Inflammatory macrophage treated with lipopolysaccharide for 4 hours (primary cell): ENCODE data around the gene HS3ST5.
"Not testable (repeated sequence)": the region's sequence is repeated elsewhere in the genome, so short reads cannot be mapped to it uniquely, and the experiment has no call there.

Source experiments
- DNase-seq: peaks from one replicate; pipeline ENCODE4 v3.0.0-alpha.2; 2020

HS3ST5 gene

DNA sequence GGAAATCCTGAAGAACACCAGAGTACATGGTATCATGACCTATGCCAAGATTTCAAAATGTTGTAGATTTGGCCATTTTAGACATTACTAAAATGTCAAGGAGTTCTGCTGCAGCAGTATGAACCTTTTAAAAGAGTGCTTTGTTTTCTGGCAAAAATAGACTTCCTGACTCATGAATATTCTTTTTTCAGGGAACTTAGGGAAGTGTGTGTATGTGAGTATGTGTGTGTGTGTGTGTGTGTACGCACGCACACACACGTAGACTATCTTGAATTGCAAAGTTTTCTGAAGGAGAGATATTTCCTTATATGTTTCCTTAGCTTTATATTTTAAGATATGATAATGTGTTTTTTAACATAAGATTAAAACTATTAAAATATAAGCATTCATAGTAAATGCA, 161.2 kb downstream of the HS3ST5 start:
- DNase-seq = no peak

DNA sequence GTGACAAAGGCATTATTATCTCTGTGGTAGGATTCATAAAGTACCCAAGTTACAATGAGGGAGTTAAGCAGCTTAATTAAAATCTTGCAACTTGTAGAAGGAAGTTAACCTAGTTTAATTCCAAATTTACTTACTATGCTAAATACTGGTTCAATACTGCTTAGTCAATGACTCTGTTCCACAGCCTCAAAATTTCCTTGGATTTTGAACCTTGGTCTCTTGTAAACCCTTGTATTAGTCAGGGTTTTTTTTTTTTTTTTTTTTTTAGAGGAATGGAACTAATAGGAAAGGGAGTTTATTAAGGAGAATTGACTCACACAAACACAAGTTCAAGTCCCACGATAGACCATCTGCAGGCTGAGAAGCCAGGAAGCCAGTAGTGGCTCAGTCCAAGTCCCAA, 163.4 kb downstream of the HS3ST5 start:
- DNase-seq = no peak

DNA sequence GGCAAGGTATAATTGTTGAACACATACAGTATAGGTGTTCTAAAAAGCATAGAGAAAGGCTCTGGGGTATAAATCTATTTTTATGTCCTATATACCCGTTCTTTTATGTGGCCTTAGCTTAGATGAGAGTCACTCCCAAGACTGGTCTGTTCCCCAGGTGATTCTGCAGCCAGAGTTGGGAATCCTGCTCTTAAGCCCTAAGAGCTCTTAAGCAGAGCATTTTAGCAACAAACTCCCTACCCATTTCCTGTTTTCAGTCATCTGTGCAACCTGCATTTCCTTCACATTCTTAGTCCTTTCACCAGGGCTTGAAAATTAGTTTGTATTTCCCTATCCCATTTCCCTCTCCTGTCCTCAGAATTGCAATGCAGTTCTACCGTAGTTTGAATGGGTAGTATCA, 166.1 kb downstream of the HS3ST5 start:
- DNase-seq = no peak

DNA sequence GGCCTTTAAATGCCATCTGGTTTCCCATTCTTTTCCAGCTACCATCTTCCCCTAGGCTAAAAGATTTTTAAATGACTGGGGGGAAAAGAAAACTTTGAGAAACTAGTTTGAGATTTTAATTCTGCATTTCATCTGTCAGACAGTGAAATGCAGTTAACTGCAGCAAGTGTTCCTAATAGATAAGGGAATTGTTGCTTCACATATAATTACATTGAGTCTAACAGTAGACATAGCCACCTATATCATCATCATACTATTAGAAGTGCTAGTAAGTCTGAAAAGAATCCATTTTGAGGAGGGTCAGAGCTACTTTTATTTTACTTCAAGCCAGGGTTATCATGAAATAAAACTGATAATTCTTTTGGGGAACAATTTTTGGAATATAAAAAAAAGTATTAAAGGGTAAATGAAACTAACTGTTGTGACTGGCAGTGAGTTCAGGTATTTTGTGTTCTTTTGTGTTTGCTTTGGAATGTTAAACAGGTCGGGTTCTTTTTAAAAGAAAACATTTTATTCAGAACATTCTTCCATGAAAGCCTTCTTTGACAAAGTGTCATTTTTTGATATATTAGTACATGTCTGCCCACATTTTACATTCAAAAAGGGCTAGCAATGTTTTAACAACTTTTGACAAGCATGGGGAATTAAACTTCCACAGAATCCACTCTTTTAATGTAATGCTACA, 170.1 kb downstream of the HS3ST5 start:
- DNase-seq = no peak

DNA sequence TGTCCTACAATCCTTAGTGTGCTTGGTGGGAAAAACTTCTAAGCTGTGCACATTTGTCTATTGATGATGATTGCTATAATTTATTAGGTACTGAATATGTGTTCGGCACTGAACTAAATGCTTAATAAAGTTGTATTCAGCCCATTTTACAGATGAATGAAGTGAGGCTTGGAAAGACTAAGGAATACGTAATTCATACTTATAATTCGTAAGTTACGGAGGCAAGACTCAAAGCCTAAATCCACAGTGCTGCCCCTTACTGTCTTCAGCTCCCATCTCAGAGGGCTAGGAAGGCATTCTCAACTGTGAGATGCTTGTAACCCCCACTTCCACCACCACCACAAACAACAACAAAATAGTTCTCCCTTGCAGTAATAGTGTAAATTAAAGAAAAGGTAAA, 171.3 kb downstream of the HS3ST5 start:
- DNase-seq = no peak

DNA sequence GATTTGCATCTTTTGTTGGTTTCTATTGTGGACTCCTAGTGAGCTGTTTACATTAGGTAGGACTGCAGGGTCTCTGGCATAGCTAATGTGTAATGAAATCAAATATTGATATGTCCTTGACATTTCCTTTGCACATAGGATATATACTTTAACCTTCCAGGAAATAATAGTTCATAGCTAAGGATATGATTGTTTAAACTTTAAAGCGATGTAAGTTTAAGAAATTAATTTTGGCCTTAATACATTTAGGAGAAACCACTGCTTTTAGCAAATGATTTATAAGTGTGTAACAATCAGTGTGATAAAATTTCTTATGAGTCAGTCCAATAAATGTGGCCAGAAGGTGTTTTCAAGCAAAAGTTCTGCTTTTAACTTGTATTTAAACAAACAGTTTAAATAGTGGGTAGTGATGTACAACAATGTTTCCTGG, 171.8 kb downstream of the HS3ST5 start:
- DNase-seq = no peak

DNA sequence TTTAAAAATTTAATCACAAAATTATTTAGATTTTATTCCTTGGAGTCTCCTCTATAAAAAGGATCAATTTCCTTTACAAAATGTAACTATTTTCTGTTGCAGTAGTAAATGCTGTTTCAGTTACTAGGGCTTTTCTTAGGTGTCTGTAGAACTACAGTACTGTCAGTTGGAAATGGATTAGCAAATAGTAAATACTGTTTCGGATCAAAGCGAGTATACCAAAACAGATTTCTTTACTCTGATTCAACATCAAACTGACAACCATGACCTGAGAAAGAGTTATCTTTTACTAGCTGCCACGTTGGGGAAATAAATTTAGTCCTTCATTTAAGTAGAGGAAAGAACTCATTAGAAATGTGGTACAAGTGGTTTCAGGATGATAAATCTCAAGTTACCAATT, 172.5 kb downstream of the HS3ST5 start:
- no peak for DNase-seq

DNA sequence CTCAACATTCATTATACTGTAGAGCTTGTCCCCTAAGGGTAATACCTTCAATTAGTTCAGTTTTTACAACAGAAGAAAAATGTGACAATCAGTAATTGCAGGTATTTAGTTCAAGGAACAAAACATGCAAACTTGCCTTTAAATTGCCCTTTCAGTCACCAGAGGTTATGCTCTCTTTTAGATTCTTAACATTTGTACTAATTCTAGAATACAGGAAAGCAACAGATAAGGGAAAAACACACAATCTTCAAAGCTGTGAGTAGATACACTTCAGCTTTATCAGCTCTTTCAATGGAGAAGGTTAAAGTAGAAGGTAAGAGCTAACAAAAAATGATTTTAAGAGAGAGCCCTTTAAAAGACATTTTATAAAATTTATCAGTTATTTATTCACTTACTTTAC, 173.1 kb downstream of the HS3ST5 start:
- no peak for DNase-seq

DNA sequence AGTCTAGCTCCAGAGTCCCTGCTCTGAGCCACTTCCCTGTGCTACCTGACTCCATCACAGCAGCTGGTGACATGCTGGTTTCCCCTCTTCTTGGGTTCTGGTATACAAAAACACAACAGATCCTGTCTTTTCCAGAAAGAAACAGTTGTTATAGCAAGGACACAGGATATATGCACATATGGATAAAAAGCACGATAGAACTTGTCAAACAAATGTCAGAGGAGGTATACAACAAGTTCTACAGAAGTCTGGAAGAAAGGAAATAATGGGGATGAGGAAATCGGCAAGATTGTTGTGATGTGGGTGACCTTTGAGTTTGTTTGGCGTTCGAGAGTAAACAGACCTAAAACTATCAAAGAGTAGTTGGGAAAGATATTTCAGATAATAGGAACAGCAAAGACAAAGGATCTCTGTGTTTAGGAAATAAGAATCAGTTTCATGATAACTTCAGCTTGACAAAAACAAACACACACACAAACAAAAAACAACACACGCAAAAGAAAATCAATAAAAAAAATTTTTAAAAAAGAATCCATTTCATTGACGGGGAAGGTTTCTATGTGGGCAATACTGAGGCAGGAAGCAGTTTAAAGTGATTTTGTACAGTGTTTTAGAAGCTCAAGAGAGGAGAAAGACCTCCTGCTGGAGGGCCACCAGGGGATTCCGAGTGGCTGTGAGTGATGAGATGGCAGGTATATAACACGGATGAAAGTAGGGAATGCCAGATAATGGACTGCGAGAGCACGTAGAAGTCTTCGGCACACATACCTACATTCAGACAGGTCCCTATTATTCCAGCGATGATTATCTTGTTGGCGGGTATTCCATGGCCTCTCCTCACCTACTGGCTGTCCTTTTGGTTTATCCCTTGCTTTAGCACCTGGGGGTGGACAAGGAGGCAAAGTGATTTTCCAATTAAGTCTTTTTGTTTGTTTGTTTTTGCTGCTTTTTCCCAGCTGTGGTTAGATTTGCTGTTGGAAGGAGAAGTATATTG, 174.9 kb downstream of the HS3ST5 start:
- DNase-seq = no peak

DNA sequence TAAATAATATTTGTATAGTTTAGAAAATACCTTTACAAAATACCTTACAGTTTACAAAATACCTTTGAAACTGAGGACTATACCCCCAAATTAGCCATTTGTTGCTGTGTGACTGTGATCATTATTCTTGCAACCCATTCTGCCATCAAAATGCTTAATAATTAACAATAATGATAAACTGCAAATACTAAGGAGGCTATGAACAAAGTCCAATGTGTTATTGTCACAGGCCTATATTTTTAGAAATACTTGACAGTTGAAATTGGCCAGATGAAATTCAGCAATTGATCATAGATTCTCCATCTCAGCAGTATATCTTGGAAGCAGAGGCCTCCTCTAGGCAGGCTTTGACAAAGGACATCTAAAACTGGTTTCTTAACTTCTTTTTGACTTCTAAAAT, 178.6 kb downstream of the HS3ST5 start:
- no peak for DNase-seq

DNA sequence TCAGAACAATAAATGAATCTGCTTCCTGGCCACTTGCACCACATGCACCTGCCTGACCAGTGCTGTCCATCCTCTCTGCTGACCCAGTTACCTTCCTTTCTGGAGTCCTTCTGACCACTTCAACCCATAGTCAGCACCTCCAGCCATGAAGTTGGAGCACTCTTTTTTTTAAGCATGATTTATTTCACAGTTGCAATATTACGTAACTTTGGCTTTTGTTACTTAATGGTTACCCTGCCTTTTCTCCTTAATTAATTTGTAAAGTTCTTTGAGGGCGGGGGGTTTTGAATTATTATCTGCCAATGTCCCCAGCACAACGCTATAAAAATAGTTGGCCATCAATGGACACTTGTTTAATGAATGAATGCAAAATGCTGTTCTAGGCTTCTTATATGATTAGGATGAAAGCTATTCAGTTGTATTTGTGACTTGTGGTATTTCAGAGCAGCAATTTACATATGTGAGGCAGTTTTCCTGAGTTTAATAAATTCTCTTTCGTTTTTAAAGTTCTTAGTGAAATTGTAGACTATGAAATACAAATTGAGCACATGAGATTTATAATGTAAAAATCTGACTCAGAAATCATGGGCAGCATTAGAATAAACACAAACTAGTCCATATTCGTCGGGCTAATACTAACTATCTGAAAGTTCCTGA, 180.0 kb downstream of the HS3ST5 start:
- no peak for DNase-seq

DNA sequence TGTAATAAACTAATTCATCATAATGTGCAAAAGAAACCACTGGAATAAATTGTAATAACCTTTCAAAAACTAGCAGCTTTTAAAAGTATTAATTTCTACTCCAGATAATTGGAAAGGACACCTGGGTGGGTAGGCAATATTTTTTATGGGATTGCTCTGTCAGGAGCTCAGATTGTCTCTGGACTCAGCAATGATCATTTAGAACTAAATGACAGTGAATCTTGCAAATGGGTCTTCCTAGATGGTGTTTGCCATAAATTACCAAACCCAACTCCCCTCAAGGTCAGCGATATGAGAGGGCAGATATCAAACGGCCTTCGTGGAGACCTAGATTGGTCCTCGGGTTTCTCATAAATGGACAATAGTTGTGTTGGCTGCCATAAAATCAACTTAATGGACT, 181.9 kb downstream of the HS3ST5 start:
- no peak for DNase-seq

DNA sequence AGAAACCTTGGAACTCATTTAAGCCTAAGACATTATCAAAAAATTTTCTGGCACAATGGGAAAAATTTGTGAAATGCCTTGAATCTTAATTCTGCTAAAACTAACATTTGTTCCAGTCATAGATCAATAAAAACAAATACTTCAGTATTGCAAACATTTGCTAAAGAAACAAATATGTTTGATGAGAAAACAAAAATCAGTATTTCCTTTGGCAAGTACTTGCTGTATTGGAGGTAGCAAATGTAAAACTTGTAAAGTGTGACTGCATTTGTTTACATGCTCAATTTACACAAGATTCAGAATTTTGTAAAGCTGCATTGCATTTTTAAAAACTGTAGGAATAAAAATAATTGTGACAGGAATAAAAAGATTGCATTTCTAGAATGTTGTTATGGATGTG, 183.1 kb downstream of the HS3ST5 start:
- no peak for DNase-seq

DNA sequence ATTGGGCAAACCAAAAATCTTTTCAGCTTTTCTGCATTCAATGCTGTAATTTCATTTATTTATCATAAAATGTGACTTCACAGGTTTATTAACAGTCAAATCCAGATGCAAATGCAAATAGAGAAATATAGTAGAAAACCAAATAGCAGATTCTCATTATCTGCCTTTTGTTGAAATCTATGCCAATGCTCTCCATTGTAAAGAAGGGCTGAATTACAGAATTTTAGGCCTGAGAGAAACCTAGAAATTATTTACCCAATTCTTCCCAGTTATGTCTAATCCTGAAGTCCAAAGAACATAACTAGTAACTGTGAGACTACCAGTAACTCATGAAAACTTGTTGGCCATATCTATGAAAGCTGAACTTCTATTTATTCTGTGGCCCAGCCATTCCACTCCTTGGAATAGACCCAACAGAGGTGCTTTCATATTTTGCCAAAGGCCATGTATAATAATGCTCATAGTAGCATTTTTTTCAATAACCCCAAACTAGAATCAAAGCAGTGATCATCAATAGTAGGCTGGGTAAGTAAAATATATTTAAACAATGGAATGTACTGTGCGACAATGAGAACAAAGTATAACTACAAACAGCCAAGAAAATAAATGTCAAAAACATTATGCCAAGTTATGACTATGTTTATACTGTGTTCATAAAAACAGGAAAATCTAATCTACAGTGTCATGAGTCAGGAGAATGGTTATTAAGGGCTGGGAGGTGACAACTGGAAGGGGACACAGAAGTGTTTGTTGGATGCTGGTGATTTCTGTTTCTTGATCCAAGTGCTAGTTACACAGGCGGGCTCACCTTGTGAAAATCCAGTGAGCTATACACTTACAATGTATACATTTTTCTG, 183.8 kb downstream of the HS3ST5 start:
- no peak for DNase-seq

DNA sequence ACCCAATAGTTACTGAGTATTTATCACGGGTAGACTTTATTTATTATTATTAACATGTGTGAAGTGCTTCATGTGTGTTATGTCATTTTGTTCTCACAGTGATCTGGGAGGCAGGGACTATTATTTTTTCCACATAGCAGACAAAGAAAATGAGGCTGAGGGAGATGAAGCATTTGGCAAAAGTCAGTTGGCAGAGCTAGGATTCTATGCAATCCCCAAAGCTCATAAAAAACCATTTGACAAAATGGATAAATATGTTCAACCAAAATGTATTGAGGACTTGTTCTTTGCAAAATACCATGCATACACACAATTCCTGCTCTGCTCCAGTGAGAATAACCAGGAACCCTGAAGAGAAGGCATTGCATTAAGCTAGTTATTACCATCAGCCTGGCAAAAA, 184.4 kb downstream of the HS3ST5 start:
- DNase-seq = no peak

DNA sequence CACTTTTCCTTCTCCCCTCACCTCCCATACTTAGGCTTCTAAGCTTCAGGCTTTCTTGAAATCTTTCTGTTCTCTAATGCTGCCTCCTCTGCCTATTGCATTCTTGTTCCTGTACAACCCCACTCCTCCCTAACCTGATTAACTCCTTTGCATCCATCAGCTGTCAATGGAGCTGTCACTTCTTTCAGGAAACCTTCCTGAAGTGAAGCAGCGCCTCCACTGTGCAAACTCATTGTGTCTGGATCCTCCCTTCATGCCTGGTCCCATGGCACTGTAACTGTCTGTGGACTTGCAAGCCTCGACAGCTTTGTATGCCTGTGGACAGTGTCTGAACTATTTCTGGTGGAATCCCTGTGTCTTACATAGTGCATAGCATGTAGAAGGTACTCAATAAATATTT, 185.0 kb downstream of the HS3ST5 start:
- DNase-seq = no peak

DNA sequence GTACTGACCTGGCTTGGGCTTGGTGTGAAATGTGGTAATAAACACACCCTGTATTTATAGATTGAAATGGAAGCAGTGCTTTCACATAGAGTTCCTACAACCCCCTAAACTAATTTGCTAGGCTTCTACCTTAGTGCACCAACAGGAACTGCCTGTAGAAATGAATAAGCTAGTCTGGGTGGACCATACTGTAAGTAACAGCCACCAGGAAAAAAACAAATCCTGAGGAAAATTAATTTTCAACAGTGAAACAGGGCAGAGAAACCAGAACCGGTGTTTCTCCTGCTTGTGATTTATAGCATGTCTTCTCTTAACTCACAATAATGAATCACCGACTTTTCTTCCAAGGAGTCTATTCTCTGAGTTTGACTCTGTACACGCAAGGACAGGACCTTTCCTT, 187.1 kb downstream of the HS3ST5 start:
- no peak for DNase-seq

DNA sequence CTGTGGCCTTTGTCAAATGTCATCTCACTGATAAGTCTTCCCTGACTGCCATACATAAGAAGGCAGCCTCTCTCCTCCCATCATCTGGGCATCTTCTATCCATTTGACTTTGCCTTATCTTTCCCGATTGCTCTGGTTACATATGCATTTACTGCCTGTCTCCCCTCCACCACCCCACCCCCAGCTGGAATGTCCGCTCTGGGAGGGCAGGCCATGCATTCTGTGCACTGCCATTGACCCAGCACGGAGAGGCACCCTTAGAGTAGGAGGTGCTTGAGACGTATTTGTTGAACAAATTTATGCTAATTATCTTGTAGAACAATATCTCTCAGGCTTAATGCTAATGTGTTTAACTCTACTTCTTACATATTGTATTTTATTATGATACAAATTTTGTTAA, 188.0 kb downstream of the HS3ST5 start:
- DNase-seq = no peak

DNA sequence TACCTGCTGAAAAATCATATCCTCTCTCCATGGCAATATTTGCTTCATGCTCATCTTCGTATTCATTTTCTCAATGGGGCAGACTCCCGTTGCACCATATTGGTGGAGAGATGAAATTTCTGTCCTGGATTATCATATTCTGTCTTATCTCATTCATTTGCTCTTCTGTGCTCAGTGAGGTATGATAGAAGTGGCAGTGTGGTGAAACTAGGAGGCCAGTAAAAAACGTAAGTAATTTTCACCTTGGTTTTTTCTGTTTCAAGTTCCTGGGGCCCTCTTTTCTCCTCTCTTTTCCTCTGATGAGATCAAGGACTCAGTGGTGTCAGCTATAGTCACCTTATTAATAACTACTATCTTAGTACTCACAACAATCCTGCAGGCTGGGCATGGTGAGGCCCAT, 189.4 kb downstream of the HS3ST5 start:
- no peak for DNase-seq

DNA sequence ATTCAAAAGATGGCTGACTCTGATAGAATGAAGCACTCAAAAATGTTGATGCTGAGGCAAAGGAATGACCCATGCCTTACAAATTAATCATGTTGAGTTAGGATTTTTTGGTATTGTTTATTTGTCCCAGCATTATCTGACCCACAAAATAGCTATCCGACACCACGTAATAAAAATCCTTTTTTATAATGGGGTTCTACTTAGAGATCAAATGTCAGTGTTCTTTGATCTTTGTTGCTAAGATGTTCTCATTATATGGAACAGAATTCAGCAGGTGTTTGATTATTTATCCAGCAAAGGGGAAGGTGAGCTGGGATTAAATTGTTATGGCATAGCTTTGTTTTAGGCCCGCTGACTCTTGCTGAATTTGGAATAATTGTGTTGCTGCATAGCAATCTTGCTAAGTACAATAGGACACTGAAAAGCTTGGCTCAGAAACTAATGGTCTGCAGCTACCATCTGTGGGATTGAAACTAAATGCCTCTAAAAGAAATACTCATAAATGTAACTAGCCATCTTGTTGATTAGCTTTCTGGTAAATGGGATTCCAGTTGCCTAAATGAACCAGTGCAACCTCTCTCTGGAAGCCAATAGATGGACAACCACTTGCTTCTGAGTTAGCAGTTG, 191.6 kb downstream of the HS3ST5 start:
- DNase-seq = no peak

DNA sequence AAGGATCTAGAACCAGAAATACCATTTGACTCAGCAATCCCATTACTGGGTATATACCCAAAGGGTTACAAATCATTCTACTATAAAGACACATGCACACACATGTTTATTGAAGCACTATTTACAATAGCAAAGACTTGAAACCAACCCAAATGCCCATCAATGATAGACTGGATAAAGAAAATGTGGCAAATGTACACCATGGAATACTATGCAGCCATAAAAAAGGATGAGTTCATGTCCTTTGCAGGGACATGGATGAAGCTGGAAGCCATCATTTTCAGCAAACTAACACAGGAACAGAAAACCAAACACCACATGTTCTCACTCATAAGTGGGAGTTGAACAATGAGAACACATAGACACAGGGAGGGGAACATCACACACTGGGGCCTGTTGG, 193.6 kb downstream of the HS3ST5 start:
- DNase-seq = not testable (repeated sequence)
